H9 (cell line): ENCODE data around the gene ANAPC10. TPM values are rescaled to one million over a fixed set of nuclear protein-coding genes. Genes with fewer than 3 reads are reported as not detected.

Source experiments
- DNase-seq: peaks from one replicate; pipeline ENCODE4 v3.0.0-alpha.2; 2017
- H2AFZ ChIP-seq: one replicate; pipeline ENCODE4 v1.6.1; 2013; ENCODE audit warnings: mild to moderate bottlenecking, low read length, control low read depth, moderate library complexity
- H2AK5ac ChIP-seq: 2 replicates; pipeline ENCODE4 v1.6.1; 2013; ENCODE audit warnings: low read length, control low read depth, mixed read lengths; ENCODE audit not compliant: insufficient read length
- H2BK120ac ChIP-seq: one replicate; pipeline ENCODE4 v1.6.1; 2013; ENCODE audit warnings: low read depth, mild to moderate bottlenecking, low read length, control low read depth, inconsistent platforms; ENCODE audit not compliant: poor library complexity, severe bottlenecking
- H2BK12ac ChIP-seq: 2 replicates; pipeline ENCODE4 v1.6.1; 2013; ENCODE audit warnings: low read length, control low read depth, mixed read lengths, low read depth; ENCODE audit not compliant: insufficient read length
- H2BK15ac ChIP-seq: 2 replicates; pipeline ENCODE4 v1.6.1; 2013; ENCODE audit warnings: low read depth, low read length, control low read depth
- H2BK20ac ChIP-seq: one replicate; pipeline ENCODE4 v1.6.1; 2013; ENCODE audit warnings: low read depth, mild to moderate bottlenecking, low read length, control low read depth, inconsistent platforms; ENCODE audit not compliant: poor library complexity, severe bottlenecking
- H2BK5ac ChIP-seq: 2 replicates; pipeline ENCODE4 v1.6.1; 2013; ENCODE audit warnings: low read length, control low read depth, mixed read lengths; ENCODE audit not compliant: insufficient read length
- H3K14ac ChIP-seq: 2 replicates; pipeline ENCODE4 v1.6.1; 2013; ENCODE audit warnings: low read length, control low read depth; ENCODE audit not compliant: insufficient read depth
- H3K18ac ChIP-seq: 2 replicates; pipeline ENCODE4 v1.6.1; 2013; ENCODE audit warnings: low read depth, mild to moderate bottlenecking, mixed read lengths, low read length, control low read depth; ENCODE audit not compliant: insufficient read length
- H3K23ac ChIP-seq: 2 replicates; pipeline ENCODE4 v1.6.1; 2013; ENCODE audit warnings: low read length, control low read depth, mixed read lengths, low read depth; ENCODE audit not compliant: insufficient read length
- H3K23me2 ChIP-seq: 2 replicates; pipeline ENCODE4 v1.6.1; 2013; ENCODE audit warnings: low read depth, mild to moderate bottlenecking, mixed read lengths, low read length, control low read depth; ENCODE audit not compliant: insufficient read length, poor library complexity, severe bottlenecking
- H3K27ac ChIP-seq: 2 replicates; pipeline ENCODE4 v1.5.1; 2013; ENCODE audit warnings: low read length, control low read depth, mixed read lengths, low read depth; ENCODE audit not compliant: insufficient read length
- H3K27me3 ChIP-seq: 2 replicates; pipeline ENCODE4 v1.6.1; 2013; ENCODE audit warnings: low read length, control low read depth, inconsistent platforms; ENCODE audit not compliant: insufficient read depth
- H3K4ac ChIP-seq: 2 replicates; pipeline ENCODE4 v1.6.1; 2013; ENCODE audit warnings: low read depth, mild to moderate bottlenecking, control low read depth, inconsistent platforms, low read length, moderate library complexity
- H3K4me1 ChIP-seq: 2 replicates; pipeline ENCODE4 v1.6.1; 2013; ENCODE audit warnings: low read length, control low read depth, inconsistent platforms; ENCODE audit not compliant: insufficient read depth
- H3K4me2 ChIP-seq: 2 replicates; pipeline ENCODE4 v1.6.1; 2013; ENCODE audit warnings: low read length, control low read depth, mixed read lengths; ENCODE audit not compliant: insufficient read length, insufficient read depth
- H3K56ac ChIP-seq: 2 replicates; pipeline ENCODE4 v1.6.1; 2013; ENCODE audit warnings: low read depth, mild to moderate bottlenecking, mixed read lengths, low read length, control low read depth; ENCODE audit not compliant: insufficient read length
- H3K79me1 ChIP-seq: 2 replicates; pipeline ENCODE4 v1.6.1; 2013; ENCODE audit warnings: low read depth, mild to moderate bottlenecking, moderate library complexity, low read length, control low read depth, inconsistent platforms; ENCODE audit not compliant: insufficient read depth, poor library complexity, severe bottlenecking
- H3K79me2 ChIP-seq: 2 replicates; pipeline ENCODE4 v1.6.1; 2013; ENCODE audit warnings: low read length, control low read depth, inconsistent platforms; ENCODE audit not compliant: insufficient read depth
- H3K9ac ChIP-seq: 2 replicates; pipeline ENCODE4 v1.6.1; 2013; ENCODE audit warnings: low read length, control low read depth, mixed read lengths; ENCODE audit not compliant: insufficient read length; ENCODE audit errors: extremely low read depth
- H3K9me3 ChIP-seq: one replicate; pipeline ENCODE4 v1.6.1; 2013; ENCODE audit warnings: low read depth, low read length, inconsistent platforms; ENCODE audit not compliant: control insufficient read depth
- H3T11ph ChIP-seq: one replicate; pipeline ENCODE4 v1.6.1; 2013; ENCODE audit warnings: mild to moderate bottlenecking, low read length, control low read depth, inconsistent platforms
- H4K20me1 ChIP-seq: one replicate; pipeline ENCODE4 v1.6.1; 2013; ENCODE audit not compliant: control insufficient read depth, insufficient read length, insufficient read depth
- H4K5ac ChIP-seq: 2 replicates; pipeline ENCODE4 v1.6.1; 2013; ENCODE audit warnings: low read depth, mild to moderate bottlenecking, mixed read lengths, low read length, control low read depth; ENCODE audit not compliant: insufficient read length
- H4K8ac ChIP-seq: replicated peaks from 2 replicates; pipeline ENCODE4 v1.6.1; 2013; ENCODE audit warnings: low read length, control low read depth, mixed read lengths, low read depth; ENCODE audit not compliant: insufficient read length
- H4K91ac ChIP-seq: 2 replicates; pipeline ENCODE4 v1.6.1; 2013; ENCODE audit warnings: low read depth, mild to moderate bottlenecking, moderate library complexity, mixed read lengths, low read length, control low read depth; ENCODE audit not compliant: insufficient read length
- H3K27ac Mint-ChIP-seq, 3 experiments: 2 replicates in 2 of 3; 3 replicates in 1 of 3; pipeline ENCODE4 v1.8.0; 2020 to 2021; ENCODE audit warnings: mixed read lengths in 3 of 3, mild to moderate bottlenecking in 1 of 3, moderate library complexity in 1 of 3
- H3K27me3 Mint-ChIP-seq: 2 replicates; pipeline ENCODE4 v1.8.0; 2021; ENCODE audit warnings: low read depth, mild to moderate bottlenecking, moderate library complexity, mixed read lengths
- H3K36me3 Mint-ChIP-seq, 3 experiments: 2 replicates in 2 of 3; 3 replicates in 1 of 3; pipeline ENCODE4 v1.8.0; 2020 to 2021; ENCODE audit warnings: low read depth in 3 of 3, mixed read lengths in 3 of 3; ENCODE audit not compliant: insufficient read depth in 1 of 3
- H3K4me1 Mint-ChIP-seq, 2 experiments: 2 replicates each; pipeline ENCODE4 v1.8.0; 2020; ENCODE audit warnings: mixed read lengths in 2 of 2
- H3K4me3 Mint-ChIP-seq, 2 experiments: 2 replicates in 1 of 2; 3 replicates in 1 of 2; pipeline ENCODE4 v1.8.0; 2020 to 2021; ENCODE audit warnings: mild to moderate bottlenecking in 2 of 2, mixed read lengths in 2 of 2, moderate library complexity in 1 of 2
- H3K9me3 Mint-ChIP-seq, 2 experiments: 2 replicates in 1 of 2; 3 replicates in 1 of 2; pipeline ENCODE4 v1.8.0; 2020; ENCODE audit warnings: mild to moderate bottlenecking in 2 of 2, mixed read lengths in 2 of 2, moderate library complexity in 1 of 2
- CTCF ChIP-seq: fragments of 200-600 bp; sonication (generic); conservative IDR thresholded peaks from 3 replicates; pipeline ENCODE4 v1.8.0; 2021; ENCODE audit warnings: antibody characterized with exemption, mild to moderate bottlenecking
- WGBS: extraction: QIAGEN DNeasy Blood & Tissue Kit; methylation state at CpG from one replicate; pipeline ENCODE4 v1.1.7; 2013; ENCODE audit warnings: missing lambda C conversion rate, low lambda C conversion rate, mixed read lengths; ENCODE audit not compliant: insufficient read length; ENCODE audit errors: extremely low coverage; 5-methylcytosine and 5-hydroxymethylcytosine counted together
- total RNA-seq: library from RNA; stranded (reverse); gene quantifications from 2 replicates; pipeline ENCODE4 v1.2.1, GENCODE V29; 2021

Gene ANAPC10
- total RNA-seq, 1 experiment from 2014 or later = 25.3 TPM

DNA sequence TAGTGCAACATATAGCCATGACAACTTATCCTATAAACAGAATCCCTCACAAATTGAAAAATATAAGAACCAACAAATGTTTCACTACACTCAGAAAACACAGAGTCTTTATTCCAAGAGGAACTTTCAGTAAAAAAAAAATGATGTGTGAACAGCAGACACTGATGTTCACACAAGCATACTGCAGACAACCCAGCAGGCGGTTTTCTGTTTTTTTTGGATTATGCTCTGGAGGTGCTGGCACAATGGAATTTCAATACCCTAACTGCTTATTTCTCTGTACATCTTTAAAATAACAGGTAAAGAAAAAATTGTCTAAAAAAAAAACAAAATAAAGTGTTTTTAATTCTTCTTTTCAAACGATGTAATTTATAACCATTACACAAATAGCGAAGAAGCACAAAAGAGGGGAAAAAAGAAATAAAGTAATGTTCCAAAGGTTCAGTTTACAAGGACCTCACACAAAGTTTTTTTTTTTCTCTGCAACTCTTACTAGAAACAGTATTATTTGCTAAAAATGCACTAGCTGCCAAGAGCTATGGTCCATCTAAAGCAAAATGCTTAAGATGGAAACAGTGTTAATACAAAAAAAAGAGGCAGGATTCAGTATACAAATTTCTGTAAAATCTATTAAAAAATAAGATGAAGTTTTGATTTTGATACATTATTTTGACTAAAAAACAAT is 55.3 kb downstream of the ANAPC10 start:
- Histone ChIP-seq H3T11ph (no peak overlapping the region), H3K14ac (no peak overlapping the region), H3K9ac (no peak overlapping the region), H3K23ac (no peak overlapping the region), H4K20me1 (no peaks in the 10 kb centered on the region), H2AK5ac (no peak overlapping the region), H2BK5ac (no peak overlapping the region), H3K56ac (no peak overlapping the region), H2BK20ac (no peak overlapping the region), H3K18ac (no peak overlapping the region), H3K27ac (no peak overlapping the region), H2AFZ (no peak overlapping the region), H3K4me1 (no peaks in the 10 kb centered on the region), H4K91ac (no peak overlapping the region), H2BK15ac (no peak overlapping the region), H3K79me1 (peaks cover 3% of the 10 kb centered on the region), H3K27me3 (no peaks in the 10 kb centered on the region), H2BK12ac (no peak overlapping the region), H3K4me2 (no peak overlapping the region), H3K23me2 (no peaks in the 10 kb centered on the region), H3K9me3 (no peaks in the 10 kb centered on the region), H4K8ac (no peak overlapping the region), H3K4ac (no peak overlapping the region), H2BK120ac (no peak overlapping the region), H4K5ac (no peak overlapping the region), H3K79me2 (no peaks in the 10 kb centered on the region)
- Mint-ChIP-seq H3K9me3 (no peaks in the 10 kb centered on the region), H3K4me3 (no peak overlapping the region), H3K27me3 (no peaks in the 10 kb centered on the region), H3K36me3 (peaks cover 0 to 4% (median 0%) of the 10 kb centered on the region in 3 experiments; a peak in 2 of 7 replicates), H3K4me1 (no peaks in the 10 kb centered on the region), H3K27ac (no peak overlapping the region)
- WGBS = no CpG with 5 or more reads among the region's 3 CpGs
- no peak for TF ChIP-seq CTCF
- DNase-seq = no peak
